DMS114 treated with DMSO at 0.1 percent for 48 hours (cell line): ENCODE measurements around the gene TAB2.

Experiments used
- DNase-seq: peaks from one replicate; lab custom pipeline; 2025; ENCODE audit not compliant: unreplicated experiment; lab: John Stamatoyannopoulos, UW

TAB2 gene

DNA sequence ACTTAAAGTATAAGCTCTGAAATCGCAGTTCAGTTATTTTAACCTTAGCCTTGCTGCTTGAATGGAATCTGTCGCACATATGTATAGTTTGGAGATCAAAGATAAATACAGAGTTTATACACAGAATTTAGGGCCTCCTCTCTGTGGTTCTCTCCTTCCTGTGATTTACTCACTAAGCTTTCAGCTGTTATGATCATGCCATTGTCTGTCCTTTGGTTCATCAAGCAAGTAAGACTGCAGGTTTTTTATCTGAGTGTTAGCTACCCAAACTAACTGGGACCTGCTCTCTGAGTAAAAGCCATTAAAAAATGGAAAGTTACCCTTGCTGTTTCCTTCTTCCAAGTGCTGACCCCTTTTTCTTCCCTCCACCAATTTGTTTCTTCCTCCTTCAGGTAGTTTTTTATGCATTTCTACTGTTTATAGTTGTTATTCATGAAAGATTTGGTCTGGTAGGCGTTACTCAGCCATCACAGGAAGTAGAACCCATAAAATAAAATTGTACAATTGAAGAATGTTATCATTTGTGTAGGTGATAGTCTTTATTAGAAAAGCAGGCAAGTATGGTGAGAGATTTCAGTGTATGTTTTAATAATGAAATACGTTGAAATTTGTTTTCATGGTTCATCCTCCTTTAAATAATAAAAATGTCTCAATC, 48.9 kb downstream of the TAB2 start:
- DNase-seq = no peak

- DNase-seq = no peak
Measured at GRCh38 chr6:149368065-149368464, 50.6 kb downstream of the TAB2 start.

DNA sequence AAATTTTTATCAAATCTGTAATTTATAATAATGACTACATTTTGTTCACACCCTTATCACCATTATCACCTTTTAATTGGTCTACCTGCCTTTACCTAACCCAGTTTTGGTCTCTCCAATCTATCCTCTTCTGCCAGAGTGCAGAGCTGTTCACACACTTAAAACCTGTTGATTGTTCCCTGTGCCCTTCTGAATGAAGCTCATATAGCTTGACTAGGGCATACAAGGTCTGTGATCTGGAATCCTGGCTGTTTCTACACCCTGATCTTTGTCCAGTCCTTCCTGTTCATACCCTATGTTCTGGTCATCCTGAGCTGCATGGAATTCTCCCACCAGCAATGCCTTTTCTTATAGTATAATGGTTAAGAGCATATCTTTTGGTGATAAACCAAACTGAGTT, 53.6 kb downstream of the TAB2 start:
- DNase-seq = no peak

DNA sequence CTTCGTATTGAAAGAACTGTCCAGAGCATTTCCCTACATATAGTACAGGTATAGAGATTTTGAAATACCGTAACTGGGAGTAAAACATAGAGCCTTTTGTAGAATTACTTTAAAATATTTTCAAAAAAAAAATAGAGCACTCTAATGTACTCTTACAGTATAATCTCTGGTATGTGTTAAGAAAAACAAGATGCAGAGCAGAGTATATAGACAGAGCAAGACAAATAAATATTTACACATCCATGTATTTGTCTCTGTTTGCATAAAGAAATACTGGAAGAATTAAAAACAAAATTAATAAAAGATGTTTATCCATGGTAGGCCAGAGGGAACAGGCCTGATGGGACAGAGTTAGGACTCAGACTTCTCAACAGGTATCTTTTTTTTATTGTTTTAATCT, 54.5 kb downstream of the TAB2 start:
- no peak for DNase-seq

- no peak for DNase-seq
Measured at GRCh38 chr6:149373511-149373910, 56.0 kb downstream of the TAB2 start.

- DNase-seq = no peak
Measured at GRCh38 chr6:149379977-149380376, 62.5 kb downstream of the TAB2 start.

DNA sequence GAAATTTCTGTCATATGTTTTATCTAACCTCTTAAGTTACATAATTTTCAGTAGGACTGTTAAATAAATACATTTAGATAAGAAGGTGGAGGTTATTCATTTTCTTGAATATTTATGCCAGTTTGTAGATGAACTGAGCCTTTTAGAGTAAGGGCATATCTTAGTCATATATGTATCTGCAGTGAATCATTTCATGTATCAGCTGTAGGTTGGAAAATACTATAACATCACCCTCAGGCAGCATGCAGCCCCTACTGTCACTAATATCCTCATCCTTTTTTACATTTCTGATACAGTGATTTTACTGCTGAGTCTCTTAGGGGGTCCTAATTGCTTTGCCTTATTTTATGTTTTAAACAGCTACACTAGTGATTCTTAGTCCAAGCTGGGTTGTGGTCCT, 63.0 kb downstream of the TAB2 start:
- no peak for DNase-seq

- no peak for DNase-seq
Measured at GRCh38 chr6:149383371-149383770, 65.9 kb downstream of the TAB2 start.

DNA sequence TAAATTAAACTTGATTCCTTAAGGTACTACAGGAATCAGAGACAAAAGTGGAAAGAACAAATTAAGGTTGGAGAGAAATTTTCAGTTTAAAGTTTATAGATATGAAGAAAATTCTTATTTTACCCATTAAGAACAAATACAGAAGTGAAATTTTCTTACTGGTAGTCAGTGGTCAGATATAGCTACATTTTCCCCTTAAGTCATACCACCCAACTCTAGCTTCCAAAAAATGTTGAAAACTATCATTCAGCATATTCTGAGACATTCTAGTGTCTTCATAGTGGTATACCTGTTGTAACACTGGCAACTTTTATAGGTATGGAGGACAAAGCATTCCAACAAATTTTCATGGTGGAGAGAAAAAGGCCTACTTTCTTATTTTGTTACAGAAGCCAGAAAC, 67.0 kb downstream of the TAB2 start:
- no peak for DNase-seq

DNA sequence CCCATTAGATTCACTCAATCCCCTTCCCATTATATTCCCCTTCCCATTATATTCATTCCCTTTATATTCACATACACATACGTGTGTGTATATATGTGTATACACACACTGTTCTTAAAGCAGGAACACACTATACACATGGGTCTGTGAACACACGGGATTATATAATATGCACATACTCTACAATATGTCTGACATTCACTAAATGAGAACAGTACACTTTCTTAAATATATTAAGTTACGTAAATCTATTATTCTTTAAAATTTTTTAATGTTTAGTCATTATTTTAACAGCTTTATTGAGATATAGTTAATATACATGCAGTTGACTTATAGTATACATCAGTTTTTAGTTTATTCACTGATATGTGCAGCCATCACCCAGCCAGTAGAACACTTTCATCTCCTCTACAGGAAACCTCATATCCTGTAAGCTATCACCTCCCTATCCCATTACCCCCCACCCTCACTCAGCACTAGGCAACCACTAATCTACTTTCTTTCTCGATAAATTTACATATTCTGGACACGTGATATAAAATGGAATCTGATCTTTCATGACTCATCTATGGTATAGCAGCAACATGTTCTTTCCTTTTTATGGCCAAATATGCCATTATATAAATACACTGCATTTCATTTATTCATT, 68.6 kb downstream of the TAB2 start:
- no peak for DNase-seq

DNA sequence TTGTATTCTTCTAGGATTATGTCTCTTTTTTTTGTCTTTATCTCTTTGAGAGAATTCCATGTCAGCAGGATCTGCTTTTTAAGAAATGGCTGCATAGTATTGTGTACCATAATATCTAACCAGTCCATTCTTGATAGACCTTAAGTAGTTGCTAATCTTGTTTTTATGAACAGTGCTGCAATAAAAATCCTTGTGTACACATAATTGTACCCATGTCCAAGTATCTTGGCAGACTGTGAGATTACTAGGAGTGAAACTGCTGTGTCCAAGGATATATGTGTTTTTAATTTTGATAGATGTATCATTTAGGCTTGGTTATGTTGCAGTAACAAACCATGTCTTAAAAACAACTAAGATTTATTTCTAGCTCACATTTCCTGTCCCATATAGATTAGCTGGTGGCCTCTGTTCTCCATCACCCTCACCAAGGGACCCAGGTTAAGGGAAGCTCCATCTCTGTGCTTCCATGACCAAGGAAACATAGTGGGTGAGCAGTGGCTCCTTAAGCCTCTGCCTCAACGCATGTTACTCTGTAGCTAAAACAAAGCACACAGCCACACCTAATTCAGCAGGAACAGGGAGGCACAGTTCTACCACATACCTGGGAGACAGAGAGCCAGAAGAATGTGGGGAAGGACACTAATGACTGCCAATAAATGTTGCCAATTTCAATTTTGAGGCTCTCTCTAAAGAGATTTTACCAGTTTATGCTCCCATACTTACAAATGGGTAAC, 70.4 kb downstream of the TAB2 start:
- DNase-seq = no peak

GRCh38 chr6:149389509-149390297, 72.2 kb downstream of the TAB2 start:
- no peak for DNase-seq

DNA sequence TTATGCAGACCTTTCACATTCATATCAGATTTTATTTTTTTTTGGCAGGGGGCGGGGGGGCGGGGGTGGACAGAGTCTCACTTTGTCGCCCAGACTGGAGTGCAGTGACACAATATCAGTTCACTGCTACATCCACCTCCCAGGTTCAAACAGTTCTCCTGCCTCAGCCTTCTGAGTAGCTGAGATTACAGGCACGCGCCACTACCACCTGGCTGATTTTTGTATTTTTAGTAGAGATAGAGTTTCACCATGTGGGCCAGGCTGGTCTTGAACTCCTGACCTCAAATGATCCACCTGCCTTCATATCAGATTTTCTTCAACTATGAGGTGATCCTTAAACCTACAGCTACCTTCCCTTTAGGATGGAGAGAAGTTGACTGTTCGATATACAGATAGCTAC, 74.6 kb downstream of the TAB2 start:
- DNase-seq = no peak

GRCh38 chr6:149392535-149392934, 75.0 kb downstream of the TAB2 start:
- DNase-seq = no peak

DNA sequence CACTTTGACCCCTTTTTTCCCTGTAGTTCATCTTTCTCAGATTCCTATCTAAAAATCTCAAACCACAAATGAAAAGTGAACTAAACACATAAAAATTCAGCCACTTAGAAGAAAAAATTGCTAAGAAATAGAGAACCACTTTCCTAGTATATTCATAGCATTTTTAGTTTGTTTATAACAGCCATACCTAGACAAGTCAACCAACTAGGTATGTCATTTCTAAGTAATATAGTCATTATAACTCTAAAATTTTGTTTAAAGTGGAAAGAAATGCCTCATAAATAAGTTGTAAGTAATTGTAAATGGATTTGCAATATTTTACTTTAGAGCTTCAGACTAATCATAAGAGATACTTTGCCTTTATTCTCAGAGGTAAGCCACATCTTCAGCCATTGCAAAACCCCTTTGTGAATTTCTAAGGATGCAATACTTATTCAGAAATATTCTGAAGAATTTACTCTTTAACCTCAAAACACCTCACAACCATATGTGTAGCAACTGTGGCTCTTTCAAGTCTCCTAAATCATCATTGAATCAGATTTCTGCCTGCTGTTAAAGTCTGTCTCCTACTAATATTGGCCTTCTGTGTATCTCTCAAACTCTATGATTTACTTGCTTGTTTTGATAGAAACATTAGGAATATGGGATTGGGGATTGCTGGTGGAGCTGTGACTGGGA, 75.6 kb downstream of the TAB2 start:
- no peak for DNase-seq

GRCh38 chr6:149395185-149395584, 77.7 kb downstream of the TAB2 start:
- DNase-seq = no peak

- no peak for DNase-seq
Measured at GRCh38 chr6:149397384-149397783, 79.9 kb downstream of the TAB2 start.

- DNase-seq = no peak
Measured at GRCh38 chr6:149400050-149400449, 82.5 kb downstream of the TAB2 start, which contains the start of gene SUMO4. SUMO4 (plus strand) TSS chr6:149400262; CDS start chr6:149400392, 130 bp downstream.

GRCh38 chr6:149403534-149403933, 86.0 kb downstream of the TAB2 start:
- no peak for DNase-seq

- DNase-seq = no peak
Measured at GRCh38 chr6:149405823-149406765, 88.6 kb downstream of the TAB2 start.
